Activated T-helper 17 cell treated with anti-CD3 and anti-CD28 coated beads, Interleukin-2, amount 50 U/mL, for 72 hours (primary cell): Measurements from ENCODE around the gene CTNNA1. TPM values are rescaled to one million over a fixed set of nuclear protein-coding genes. Genes with fewer than 3 reads are reported as not detected.
"Not testable (repeated sequence)": the region's sequence is repeated elsewhere in the genome, so short reads cannot be mapped to it uniquely, and the experiment has no call there.

Experiments
- ATAC-seq: fragments of 150-1000 bp; cut with Tn5 transposase; replicated peaks from 2 replicates; pipeline ENCODE4 v1.10.0; 2021; ENCODE audit warnings: mild to moderate bottlenecking, moderate library complexity
- H3K27ac Mint-ChIP-seq: one replicate; pipeline ENCODE4 v1.8.0; 2022; ENCODE audit warnings: mixed read lengths
- H3K27me3 Mint-ChIP-seq: one replicate; pipeline ENCODE4 v1.8.0; 2022; ENCODE audit warnings: mixed read lengths
- H3K36me3 Mint-ChIP-seq: one replicate; pipeline ENCODE4 v1.8.0; 2022; ENCODE audit warnings: low read depth, mild to moderate bottlenecking, mixed read lengths
- H3K4me1 Mint-ChIP-seq: one replicate; pipeline ENCODE4 v1.8.0; 2022; ENCODE audit warnings: mixed read lengths
- H3K4me3 Mint-ChIP-seq: one replicate; pipeline ENCODE4 v1.8.0; 2022; ENCODE audit warnings: mild to moderate bottlenecking, mixed read lengths
- H3K9me3 Mint-ChIP-seq: one replicate; pipeline ENCODE4 v1.8.0; 2022; ENCODE audit warnings: mixed read lengths
- total RNA-seq, 2 donors: library from RNA; stranded (reverse); gene quantifications; one replicate each; pipeline ENCODE4 v1.2.3, GENCODE V29; 2022

Gene CTNNA1
- total RNA-seq, 2 donors from 2014 or later, result 63.6 to 92.1 TPM

DNA sequence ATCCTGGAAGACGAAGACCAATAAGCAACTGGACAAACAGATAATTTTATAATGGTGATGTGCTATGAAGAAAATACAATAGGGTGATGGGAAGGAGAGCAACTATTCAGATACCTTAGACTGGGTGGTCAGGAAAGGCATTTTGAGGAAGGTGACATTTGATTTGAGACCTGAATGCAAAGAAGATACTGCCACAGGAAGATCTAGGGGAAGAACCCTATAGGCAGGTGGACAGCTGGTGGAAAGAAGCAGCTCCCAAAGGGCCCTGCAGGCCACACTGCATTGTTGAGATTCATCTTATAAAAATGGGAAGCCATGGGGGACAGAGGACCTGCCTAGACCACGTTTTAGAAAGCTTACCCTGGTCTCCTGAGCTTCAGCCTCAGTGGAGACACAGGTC, 19.7 kb upstream of the CTNNA1 start:
- H3K4me3 Mint-ChIP-seq, result no peak overlapping the region
- peaks cover 8% of the 10 kb centered on the region for H3K27me3 Mint-ChIP-seq
- no peak overlapping the region for H3K27ac Mint-ChIP-seq
- H3K4me1 Mint-ChIP-seq, result peaks cover 5% of the 10 kb centered on the region
- H3K9me3 Mint-ChIP-seq, result no peaks in the 10 kb centered on the region
- ATAC-seq, result no peak
- H3K36me3 Mint-ChIP-seq, result no peaks in the 10 kb centered on the region

DNA sequence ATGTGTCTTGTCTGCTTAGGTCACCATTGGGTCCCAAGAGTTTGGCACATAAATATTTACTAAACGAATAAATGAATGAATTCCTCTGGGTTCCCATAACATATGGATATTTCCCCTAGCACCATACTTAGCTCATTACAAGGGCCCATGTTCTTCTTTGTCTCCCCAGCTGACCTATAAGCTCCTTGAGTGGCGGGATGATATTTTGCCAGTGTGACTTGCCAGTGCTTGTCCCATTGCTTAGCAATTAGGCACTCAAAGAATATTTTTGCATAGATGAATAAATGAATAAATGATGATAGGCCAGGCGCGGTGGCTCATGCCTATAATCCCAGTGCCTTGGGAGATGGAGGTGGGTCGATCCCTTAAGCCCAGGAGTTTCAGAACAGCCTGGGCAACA, 16.9 kb upstream of the CTNNA1 start:
- Mint-ChIP-seq H3K4me3 (no peak overlapping the region), H3K4me1 (peaks cover 6% of the 10 kb centered on the region), H3K9me3 (no peaks in the 10 kb centered on the region), H3K27ac (no peak overlapping the region), H3K27me3 (peaks cover 8% of the 10 kb centered on the region), H3K36me3 (no peaks in the 10 kb centered on the region)
- no peak for ATAC-seq

DNA sequence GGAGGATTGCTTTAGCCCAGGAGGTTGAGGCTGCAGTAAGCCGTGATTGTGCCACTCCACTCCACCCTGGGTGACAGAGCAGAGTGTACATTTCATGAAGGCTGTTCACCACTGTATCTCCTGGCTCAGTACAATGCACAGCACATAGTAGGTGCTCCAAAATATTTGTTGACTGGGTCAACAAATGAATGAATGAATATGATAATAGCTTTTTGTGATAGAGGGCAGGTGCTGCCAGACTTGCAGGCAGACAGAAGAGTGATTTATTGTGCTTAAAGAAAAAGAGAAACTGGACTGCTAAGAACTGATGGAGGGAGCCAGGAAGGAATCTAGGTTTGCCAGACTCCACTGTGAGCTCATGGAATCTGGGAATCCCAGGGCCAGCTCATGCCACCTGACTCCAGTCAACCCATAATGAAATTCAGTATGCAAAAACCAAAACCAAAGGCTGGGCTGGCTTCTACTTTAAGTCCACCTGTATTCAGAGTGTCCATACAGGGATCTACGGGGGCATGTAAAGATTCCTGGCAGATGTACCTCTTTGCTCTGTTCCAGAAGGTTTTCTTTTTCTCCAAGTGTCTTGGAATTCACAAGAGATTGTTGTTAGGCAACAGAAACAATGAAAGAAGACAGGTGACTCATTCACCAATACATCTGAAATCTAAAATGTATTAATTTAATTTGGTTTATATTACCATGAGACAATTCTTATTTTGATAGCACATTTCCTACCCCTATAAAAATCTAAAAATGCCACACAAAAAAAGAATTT, 15.5 kb upstream of the CTNNA1 start:
- H3K4me3 Mint-ChIP-seq, result peak overlapping the region; percentile 59
- ATAC-seq, result peak; percentile 20
- H3K27ac Mint-ChIP-seq, result peak overlapping the region; percentile 89
- H3K27me3 Mint-ChIP-seq, result peaks cover 8% of the 10 kb centered on the region
- no peaks in the 10 kb centered on the region for H3K9me3 Mint-ChIP-seq
- H3K4me1 Mint-ChIP-seq, result peaks cover 10% of the 10 kb centered on the region
- H3K36me3 Mint-ChIP-seq, result no peaks in the 10 kb centered on the region

DNA sequence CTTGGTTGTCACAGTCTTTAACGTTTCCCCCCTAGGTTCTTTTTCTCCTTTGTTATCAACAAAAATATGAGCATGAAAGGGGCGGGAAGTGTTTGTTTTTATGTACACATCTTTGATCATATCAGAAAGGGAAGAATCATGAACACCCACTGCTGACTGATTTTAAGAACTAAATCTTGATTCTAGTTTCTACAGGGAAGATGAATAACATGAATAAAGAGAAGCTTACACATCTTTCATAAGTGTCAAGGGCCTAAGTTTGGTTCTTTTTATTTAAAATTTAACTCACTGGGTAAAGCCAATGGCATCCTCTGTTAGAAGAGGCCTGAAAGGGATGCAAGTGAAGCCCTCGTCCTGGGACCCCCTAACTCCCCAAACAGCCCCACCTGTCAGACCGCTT, 14.8 kb upstream of the CTNNA1 start:
- ATAC-seq, result peak; percentile 76
- peaks cover 12% of the 10 kb centered on the region for H3K4me1 Mint-ChIP-seq
- H3K9me3 Mint-ChIP-seq, result no peaks in the 10 kb centered on the region
- H3K36me3 Mint-ChIP-seq, result no peaks in the 10 kb centered on the region
- H3K27ac Mint-ChIP-seq, result peak overlapping the region; percentile 89
- peaks cover 8% of the 10 kb centered on the region for H3K27me3 Mint-ChIP-seq
- H3K4me3 Mint-ChIP-seq, result peak overlapping the region; percentile 59

DNA sequence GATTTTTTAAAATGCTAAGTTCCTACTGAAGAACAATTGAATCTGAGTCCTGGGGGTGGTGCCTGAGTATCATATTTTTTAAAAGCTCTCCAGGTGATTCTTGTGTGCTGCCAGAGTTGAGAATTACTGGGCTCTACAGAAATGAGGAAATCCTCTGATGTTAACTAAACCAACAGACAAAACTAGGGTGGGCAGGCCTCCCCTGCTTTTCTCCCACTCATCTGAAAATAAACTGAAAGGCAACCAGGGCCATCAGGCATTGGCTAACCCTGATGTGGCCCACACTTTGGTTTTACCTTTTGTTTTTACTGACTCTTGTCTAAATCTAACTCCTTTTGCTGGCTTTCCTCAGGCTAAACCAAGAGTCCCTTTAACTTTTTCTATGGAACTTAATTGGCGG, 13.3 kb upstream of the CTNNA1 start:
- Mint-ChIP-seq H3K9me3 (no peaks in the 10 kb centered on the region), H3K27ac (no peak overlapping the region), H3K4me1 (peaks cover 12% of the 10 kb centered on the region), H3K36me3 (no peaks in the 10 kb centered on the region), H3K27me3 (peaks cover 8% of the 10 kb centered on the region), H3K4me3 (no peak overlapping the region)
- ATAC-seq, result no peak

DNA sequence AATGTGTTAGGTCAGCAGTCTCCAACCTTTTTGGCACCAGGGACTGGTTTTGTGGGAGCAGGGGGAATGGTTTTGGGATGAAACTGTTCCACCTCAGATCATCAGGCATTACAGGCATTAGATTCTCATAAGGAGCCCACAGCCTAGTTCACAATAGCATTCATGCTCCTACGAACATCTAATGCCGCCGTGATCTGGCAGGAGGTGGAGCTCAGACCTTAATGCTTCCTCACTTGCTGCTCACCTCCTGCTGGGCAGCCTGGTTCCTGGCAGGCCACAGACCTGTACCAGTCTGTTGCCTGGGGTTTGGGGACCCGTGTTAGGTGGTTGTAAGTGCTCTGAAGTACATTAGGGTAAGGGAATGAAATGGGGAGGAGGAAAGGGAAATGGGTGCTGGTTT, 9.7 kb upstream of the CTNNA1 start:
- peaks cover 7% of the 10 kb centered on the region for H3K4me1 Mint-ChIP-seq
- no peak overlapping the region for H3K27ac Mint-ChIP-seq
- H3K36me3 Mint-ChIP-seq, result no peaks in the 10 kb centered on the region
- H3K4me3 Mint-ChIP-seq, result no peak overlapping the region
- H3K27me3 Mint-ChIP-seq, result no peaks in the 10 kb centered on the region
- H3K9me3 Mint-ChIP-seq, result no peaks in the 10 kb centered on the region
- ATAC-seq, result no peak

DNA sequence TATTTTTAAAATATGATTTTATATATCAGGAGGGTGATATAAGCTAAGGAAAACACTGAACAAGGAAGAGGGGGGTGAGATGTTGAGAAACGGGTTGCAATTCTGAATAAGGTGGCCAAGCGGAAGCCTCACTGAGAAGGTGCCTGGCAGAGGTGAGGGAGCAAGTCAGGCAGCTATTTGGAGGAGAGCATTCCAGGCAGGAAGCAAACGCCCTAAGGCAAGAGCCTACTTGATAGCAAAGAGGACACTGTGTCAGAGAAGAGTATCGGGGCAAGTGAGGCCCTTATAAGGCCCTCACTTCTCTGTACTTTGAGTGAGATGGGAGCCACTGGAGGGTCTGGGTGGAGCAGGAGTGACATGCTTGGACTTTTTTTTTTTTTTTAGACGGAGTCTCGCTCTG, 8.0 kb upstream of the CTNNA1 start:
- Mint-ChIP-seq H3K4me1 (peaks cover 6% of the 10 kb centered on the region), H3K27ac (no peak overlapping the region), H3K4me3 (no peak overlapping the region), H3K27me3 (no peaks in the 10 kb centered on the region), H3K36me3 (no peaks in the 10 kb centered on the region), H3K9me3 (no peaks in the 10 kb centered on the region)
- no peak for ATAC-seq

DNA sequence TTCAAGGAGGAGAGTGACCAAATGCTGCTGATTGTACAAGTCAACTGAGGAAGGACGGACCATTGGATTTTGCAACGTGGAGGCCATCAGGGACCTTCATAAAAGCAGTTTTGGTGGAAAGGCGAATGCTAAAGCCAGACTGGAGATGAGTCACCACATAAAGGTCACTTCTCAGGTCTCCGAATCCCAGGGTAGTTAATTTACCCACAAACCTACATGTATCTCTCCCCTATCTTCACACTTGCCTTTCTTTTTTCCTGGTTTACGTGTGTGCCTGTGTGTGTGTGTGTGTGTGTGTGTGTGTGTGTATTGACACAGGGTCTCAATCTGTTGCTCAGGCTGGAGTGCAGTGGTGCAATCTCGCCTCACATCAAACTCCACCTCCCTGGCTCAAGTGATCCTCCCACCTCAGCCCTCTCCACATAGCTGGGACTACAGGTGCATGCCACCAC, 4.6 kb upstream of the CTNNA1 start:
- Mint-ChIP-seq H3K9me3 (no peaks in the 10 kb centered on the region), H3K4me3 (no peak overlapping the region), H3K27ac (no peak overlapping the region), H3K4me1 (no peaks in the 10 kb centered on the region), H3K36me3 (no peaks in the 10 kb centered on the region), H3K27me3 (no peaks in the 10 kb centered on the region)
- peak; percentile 17 for ATAC-seq

DNA sequence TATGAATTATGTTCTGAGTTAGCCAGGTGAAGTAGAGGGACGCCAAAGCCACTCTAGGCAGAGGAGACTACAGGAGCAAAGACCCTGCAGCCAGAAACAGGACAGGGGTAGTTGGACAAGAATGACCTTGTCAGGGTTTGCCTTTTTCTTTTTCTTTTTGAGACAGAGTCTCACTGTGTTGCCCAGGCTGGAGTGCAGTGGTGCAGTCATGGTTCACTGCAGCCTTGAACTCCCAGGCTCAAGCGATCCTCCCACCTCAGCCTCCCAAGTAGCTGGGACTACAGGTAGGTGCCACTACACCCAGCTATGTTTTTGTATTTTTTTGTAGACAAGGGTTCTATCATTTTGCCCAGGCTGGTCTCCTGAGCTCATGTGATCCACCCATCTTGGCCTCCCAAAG, 1.9 kb upstream of the CTNNA1 start:
- H3K4me3 Mint-ChIP-seq, H3K9me3 Mint-ChIP-seq, H3K27ac Mint-ChIP-seq, H3K36me3 Mint-ChIP-seq, H3K27me3 Mint-ChIP-seq, ATAC-seq: not testable (repeated sequence)
- peaks cover 14% of the 10 kb centered on the region for H3K4me1 Mint-ChIP-seq

DNA sequence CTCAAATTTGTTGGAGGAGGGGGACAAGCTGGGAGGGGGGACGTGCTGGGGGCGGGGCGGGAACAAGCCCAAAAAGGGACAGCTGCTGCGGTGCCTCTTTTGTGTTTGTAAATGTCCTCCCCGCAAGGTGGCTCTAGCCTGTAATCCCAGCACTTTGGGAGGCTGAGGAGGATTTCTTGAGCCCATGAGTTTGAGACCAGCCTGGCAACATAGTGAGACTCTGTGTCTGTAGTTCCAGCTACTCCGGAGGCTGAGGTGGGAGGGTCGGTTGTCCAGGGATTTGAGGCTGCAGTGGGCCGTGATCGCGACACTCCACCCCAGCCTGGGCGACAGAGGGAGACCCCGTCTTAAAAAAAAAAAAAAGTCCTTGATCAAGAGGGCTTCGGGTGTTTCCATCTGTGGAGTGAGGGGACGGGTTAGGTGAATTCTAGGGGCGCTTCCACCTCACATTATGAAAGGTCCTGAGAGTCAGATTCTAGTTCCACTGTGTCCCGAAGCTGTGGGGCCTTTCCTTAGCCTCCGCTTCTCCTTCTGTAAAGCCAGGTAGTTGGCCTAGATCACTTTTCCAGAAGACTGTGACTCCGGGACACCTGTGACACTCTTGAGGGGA, 779 bp upstream of the CTNNA1 start:
- Mint-ChIP-seq H3K4me3 (peak overlapping the region; percentile 17), H3K36me3 (peaks cover 18% of the 10 kb centered on the region), H3K27me3 (peaks cover 13% of the 10 kb centered on the region), H3K4me1 (peaks cover 25% of the 10 kb centered on the region), H3K27ac (peak overlapping the region; percentile 33), H3K9me3 (no peaks in the 10 kb centered on the region)
- no peak for ATAC-seq

DNA sequence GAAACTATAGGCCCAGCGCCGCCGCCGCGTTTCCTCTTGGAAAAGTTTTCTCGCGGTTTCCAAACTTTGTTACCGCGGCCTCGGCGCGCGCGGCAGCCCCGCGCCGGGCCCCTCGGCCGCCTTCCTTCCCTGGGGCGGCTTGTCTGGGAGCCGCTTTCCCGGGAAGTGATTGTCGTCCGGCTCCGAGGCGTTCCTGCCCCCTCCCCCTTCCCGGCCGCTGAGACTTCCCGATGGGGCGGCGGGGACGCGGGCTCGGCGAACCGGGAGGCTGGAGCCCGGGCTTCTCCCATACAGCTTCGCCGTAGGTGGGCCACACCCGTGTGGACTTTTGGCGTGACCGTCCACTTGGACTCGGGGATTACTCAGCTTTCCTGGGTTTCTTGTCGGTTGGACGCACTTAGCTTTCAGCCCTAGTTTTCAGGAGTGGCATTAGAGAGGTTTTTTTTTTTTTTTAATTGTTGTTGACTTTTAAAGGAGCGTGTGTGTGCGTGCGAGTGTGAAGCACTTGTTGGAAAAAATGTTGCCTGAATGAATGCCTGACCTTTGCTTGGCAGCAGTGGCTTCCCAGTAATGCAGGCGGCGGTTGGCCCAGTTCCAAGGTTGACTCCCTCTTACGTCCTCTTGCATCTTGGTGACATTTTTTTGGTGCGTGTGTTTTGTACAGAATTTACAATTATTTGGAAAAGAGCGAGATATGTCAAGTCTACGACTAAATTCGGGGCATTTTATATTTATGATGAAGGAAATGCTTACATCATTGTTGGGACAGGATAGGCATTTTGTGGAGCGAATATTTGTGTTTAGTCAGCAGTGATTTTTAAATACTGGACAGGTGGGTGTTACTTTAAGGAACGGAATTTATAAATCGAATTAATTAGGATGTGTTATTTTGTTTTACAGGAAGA, 821 bp downstream of the CTNNA1 start:
- Mint-ChIP-seq H3K4me3 (peak overlapping the region; percentile 89), H3K9me3 (no peaks in the 10 kb centered on the region), H3K36me3 (peaks cover 31% of the 10 kb centered on the region), H3K27me3 (peaks cover 13% of the 10 kb centered on the region), H3K27ac (peak overlapping the region; percentile 88), H3K4me1 (peaks cover 29% of the 10 kb centered on the region)
- peak; percentile 40 for ATAC-seq

DNA sequence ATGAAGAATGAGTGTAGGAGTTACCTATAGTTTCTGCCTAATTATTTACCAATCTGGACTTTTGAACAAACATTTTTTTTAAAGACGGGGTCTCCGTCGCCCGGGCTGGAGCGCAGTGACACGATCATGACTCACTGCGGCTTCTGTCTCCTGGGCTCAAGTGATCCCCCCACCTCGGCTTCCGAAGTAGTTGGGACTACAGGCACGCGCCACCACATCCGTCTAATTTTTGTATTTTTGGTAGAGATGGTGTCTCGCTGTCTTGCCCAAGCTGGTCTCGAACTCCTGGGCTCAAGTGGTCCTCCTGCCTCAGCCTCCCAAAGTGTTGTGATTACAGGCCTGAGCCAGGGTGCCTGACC, 1.5 kb downstream of the CTNNA1 start:
- Mint-ChIP-seq H3K9me3 (no peaks in the 10 kb centered on the region), H3K36me3 (peaks cover 35% of the 10 kb centered on the region), H3K4me3 (peak overlapping the region; percentile 89), H3K27ac (peak overlapping the region; percentile 88), H3K27me3 (peaks cover 13% of the 10 kb centered on the region), H3K4me1 (peaks cover 29% of the 10 kb centered on the region)
- ATAC-seq, result no peak

DNA sequence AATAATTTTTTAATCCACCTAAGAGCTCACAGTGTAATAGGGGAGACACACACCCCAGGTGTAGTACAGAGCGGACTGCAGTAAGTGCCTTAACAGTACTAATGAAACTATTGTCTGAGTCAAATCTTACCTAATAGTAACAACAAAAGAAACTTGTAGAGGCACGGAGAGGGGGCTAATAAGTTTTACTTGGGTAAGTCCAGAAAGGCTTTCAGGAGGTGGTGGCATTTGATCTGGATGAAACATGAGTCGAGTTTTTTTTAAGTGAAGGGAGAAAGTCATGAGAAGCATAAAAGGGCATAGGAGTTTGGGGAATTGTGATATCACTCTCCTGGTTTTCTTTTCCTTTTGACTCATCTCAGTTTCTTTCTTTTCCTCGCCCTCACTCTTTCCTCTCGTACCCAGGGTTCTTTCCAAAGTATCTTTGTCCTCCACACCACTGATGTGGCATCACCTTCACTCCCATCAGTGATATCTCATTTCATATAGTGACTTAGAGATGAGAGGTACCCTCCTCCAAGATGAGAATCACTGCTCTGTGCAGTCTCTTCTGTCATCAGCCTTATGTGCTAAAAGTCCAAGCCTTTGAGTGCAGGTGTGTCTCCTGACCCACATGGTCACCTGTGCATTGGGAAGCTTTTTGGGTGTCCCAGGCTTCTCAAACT, 2.0 kb downstream of the CTNNA1 start:
- Mint-ChIP-seq H3K4me1 (peaks cover 29% of the 10 kb centered on the region), H3K27me3 (peaks cover 13% of the 10 kb centered on the region), H3K27ac (peak overlapping the region; percentile 88), H3K4me3 (peak overlapping the region; percentile 89), H3K9me3 (no peaks in the 10 kb centered on the region), H3K36me3 (peaks cover 35% of the 10 kb centered on the region)
- ATAC-seq, result peak; percentile 74

DNA sequence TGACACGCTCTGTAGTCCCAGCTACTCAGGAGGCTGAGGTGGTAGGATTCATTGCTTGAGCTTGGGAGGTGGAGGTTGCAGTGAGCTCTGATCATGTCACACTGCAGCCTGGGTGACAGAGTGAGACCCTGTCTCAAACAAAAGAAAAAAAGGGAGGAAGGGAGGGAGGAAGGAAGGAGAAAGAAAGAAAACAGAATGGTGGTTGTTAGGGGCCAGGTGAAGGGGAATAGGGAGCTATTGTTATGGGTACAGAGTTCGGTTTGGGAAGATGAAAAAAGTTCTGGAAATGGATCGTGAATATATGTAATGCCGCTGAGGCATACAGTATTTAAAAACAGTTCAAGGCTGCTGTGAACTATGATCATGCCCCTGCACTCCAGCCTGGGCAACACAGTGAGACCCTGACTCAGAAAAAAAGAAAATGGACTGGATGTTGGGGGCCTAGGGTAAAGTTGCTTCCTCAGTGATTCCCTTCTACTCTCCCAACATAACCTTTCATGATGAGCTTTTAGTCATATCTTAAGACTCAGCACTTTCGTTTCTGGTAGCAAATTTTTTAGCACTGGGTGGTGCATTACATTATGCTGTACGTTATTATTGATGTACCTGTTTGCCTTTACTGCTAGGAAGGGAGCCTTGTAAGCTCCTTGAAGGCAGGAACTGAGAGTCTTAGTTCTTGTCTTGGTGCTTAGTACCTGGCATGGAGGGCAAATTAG, 4.0 kb downstream of the CTNNA1 start:
- no peaks in the 10 kb centered on the region for H3K9me3 Mint-ChIP-seq
- H3K4me3 Mint-ChIP-seq, result peak overlapping the region; percentile 1
- peaks cover 35% of the 10 kb centered on the region for H3K36me3 Mint-ChIP-seq
- no peak for ATAC-seq
- H3K4me1 Mint-ChIP-seq, result peaks cover 39% of the 10 kb centered on the region
- H3K27ac Mint-ChIP-seq, result no peak overlapping the region
- H3K27me3 Mint-ChIP-seq, result peaks cover 13% of the 10 kb centered on the region
